ENCODE results near the gene UGT1A10. TPM values are rescaled to one million over a fixed set of nuclear protein-coding genes. Genes with fewer than 3 reads are reported as not detected.

UGT1A10 gene
- total RNA-seq, 2 experiments from 2014 or later: not detected

GRCh38 chr2:233816334-233816733 lies 180.1 kb downstream of the UGT1A10 start:
- ATAC-seq (no peak), DNase-seq (no peak)
- Mint-ChIP-seq H3K9me3 (no peaks in the 10 kb centered on the region), H3K4me3 (no peak overlapping the region), H3K36me3 (ENCODE audit: low read depth) (no peaks in the 10 kb centered on the region), H3K27me3 (peaks cover 1% of the 10 kb centered on the region), H3K27ac (no peak overlapping the region), H3K4me1 (ENCODE audit: low read depth) (no peaks in the 10 kb centered on the region)
- ChIA-PET CTCF (no interaction called here), POLR2A (no interaction called here)
- intact Hi-C loops (cut with micrococcal nuclease): no loop called here
- TF ChIP-seq CTCF (IDR thresholded peaks at IDR 0.05): no peak

- POLR2A ChIA-PET: no interaction called here
- CTCF ChIA-PET: no interaction called here
- Mint-ChIP-seq H3K4me1 (ENCODE audit: low read depth) (no peaks in the 10 kb centered on the region), H3K27ac (no peak overlapping the region), H3K27me3 (peaks cover 1% of the 10 kb centered on the region), H3K4me3 (no peak overlapping the region), H3K9me3 (no peaks in the 10 kb centered on the region), H3K36me3 (ENCODE audit: low read depth) (no peaks in the 10 kb centered on the region)
- ATAC-seq: no peak
- DNase-seq: no peak
- TF ChIP-seq CTCF (IDR thresholded peaks at IDR 0.05): no peak
- intact Hi-C loops (cut with micrococcal nuclease): no loop called here
Measured at GRCh38 chr2:233816771-233817170, 180.5 kb downstream of the UGT1A10 start.

- H3K27me3 Mint-ChIP-seq: peaks cover 1% of the 10 kb centered on the region
- CTCF ChIA-PET: no interaction called here
- no peak for TF ChIP-seq CTCF (IDR thresholded peaks at IDR 0.05)
- H3K36me3 Mint-ChIP-seq (ENCODE audit: low read depth): no peaks in the 10 kb centered on the region
- no peak for ATAC-seq
- POLR2A ChIA-PET: no interaction called here
- H3K4me1 Mint-ChIP-seq (ENCODE audit: low read depth): no peaks in the 10 kb centered on the region
- no peak for DNase-seq
- H3K27ac Mint-ChIP-seq: no peak overlapping the region
- no peaks in the 10 kb centered on the region for H3K9me3 Mint-ChIP-seq
- intact Hi-C loops (cut with micrococcal nuclease): no loop called here
- no peak overlapping the region for H3K4me3 Mint-ChIP-seq
Measured at GRCh38 chr2:233817361-233817911, 181.2 kb downstream of the UGT1A10 start.

GRCh38 chr2:233817995-233818638 lies 181.9 kb downstream of the UGT1A10 start:
- TF ChIP-seq CTCF (IDR thresholded peaks at IDR 0.05): no peak
- intact Hi-C loops (cut with micrococcal nuclease): no loop called here
- Mint-ChIP-seq H3K36me3 (ENCODE audit: low read depth) (no peaks in the 10 kb centered on the region), H3K4me3 (no peak overlapping the region), H3K9me3 (no peaks in the 10 kb centered on the region), H3K27me3 (peaks cover 1% of the 10 kb centered on the region), H3K27ac (no peak overlapping the region), H3K4me1 (ENCODE audit: low read depth) (no peaks in the 10 kb centered on the region)
- DNase-seq (no peak), ATAC-seq (no peak)
- ChIA-PET CTCF (no interaction called here), POLR2A (no interaction called here)

GRCh38 chr2:233818639-233819621 lies 182.7 kb downstream of the UGT1A10 start:
- ChIA-PET CTCF (interaction anchor here (1.0 kb wide), 1 partner anchor 11 kb away, joined by 3 read pairs; no protein-coding TSS in a partner anchor), POLR2A (no interaction called here)
- peaks cover 1% of the 10 kb centered on the region for H3K27me3 Mint-ChIP-seq
- intact Hi-C loops (cut with micrococcal nuclease): no loop called here
- H3K27ac Mint-ChIP-seq: no peak overlapping the region
- ATAC-seq (no peak), DNase-seq (no peak)
- no peak for TF ChIP-seq CTCF (IDR thresholded peaks at IDR 0.05)
- no peak overlapping the region for H3K4me3 Mint-ChIP-seq
- no peaks in the 10 kb centered on the region for H3K4me1 Mint-ChIP-seq (ENCODE audit: low read depth)
- H3K9me3 Mint-ChIP-seq: no peaks in the 10 kb centered on the region
- H3K36me3 Mint-ChIP-seq (ENCODE audit: low read depth): no peaks in the 10 kb centered on the region

All from activated CD8-positive, alpha-beta T cell treated with anti-CD3 and anti-CD28 coated beads for 36 hours (primary cell).